HepG2 (cell line): ENCODE results near the gene ZBTB48. TPM values are rescaled to one million over a fixed set of nuclear protein-coding genes. Genes with fewer than 3 reads are reported as not detected.

ENCODE experiments used
- BRCA1 ChIP-seq: sonication (generic); formaldehyde crosslinking; IDR thresholded peaks from 2 replicates; pipeline ENCODE4 v1.4.0; 2020; ENCODE audit warnings: missing genetic modification reagents
- CHCHD3 ChIP-seq: sonication (generic); formaldehyde crosslinking; IDR thresholded peaks from 2 replicates; pipeline ENCODE4 v1.8.0; 2022; ENCODE audit warnings: mild to moderate bottlenecking, missing genetic modification reagents, moderate library complexity
- HDAC6 ChIP-seq: fragments of 200-600 bp; sonication (generic); IDR thresholded peaks from 2 replicates; pipeline ENCODE4 v1.7.0; 2017; ENCODE audit warnings: mild to moderate bottlenecking, antibody characterized with exemption, low read length, low read depth
- HOXA9 ChIP-seq: sonication (generic); formaldehyde crosslinking; IDR thresholded peaks from 2 replicates; pipeline ENCODE4 v1.8.1; 2022; ENCODE audit warnings: missing genetic modification reagents, mild to moderate bottlenecking, moderate library complexity, borderline replicate concordance
- KIAA2018 ChIP-seq: sonication (generic); formaldehyde crosslinking; IDR thresholded peaks from 2 replicates; pipeline ENCODE4 v1.5.0; 2020; ENCODE audit warnings: mild to moderate bottlenecking, missing genetic modification reagents, borderline replicate concordance
- PAWR ChIP-seq: sonication (generic); formaldehyde crosslinking; IDR thresholded peaks from 2 replicates; pipeline ENCODE4 v1.4.0; 2020; ENCODE audit warnings: missing genetic modification reagents, mild to moderate bottlenecking, borderline replicate concordance
- PHF8 ChIP-seq: sonication (generic); formaldehyde crosslinking; IDR thresholded peaks from 2 replicates; pipeline ENCODE4 v1.5.0; 2020; ENCODE audit warnings: missing genetic modification reagents
- POLR2A ChIP-seq, 2 experiments: IDR thresholded peaks; 2 replicates each; pipeline ENCODE4 v1.6.1; 2011; ENCODE audit warnings: low read depth in 2 of 2, low read length in 2 of 2, mild to moderate bottlenecking in 1 of 2, moderate library complexity in 1 of 2; ENCODE audit not compliant: insufficient read depth in 1 of 2
- U2AF1 ChIP-seq: fragments of 200-400 bp; formaldehyde crosslinking; optimal IDR thresholded peaks from 2 replicates; pipeline ENCODE3; 2017; ENCODE audit warnings: mild to moderate bottlenecking, low read depth, low read length
- ZNF24 ChIP-seq: fragments of 450-650 bp; IDR thresholded peaks from 2 replicates; pipeline ENCODE4 v1.6.1; 2017; ENCODE audit warnings: antibody characterized with exemption, mild to moderate bottlenecking
- ZNF274 ChIP-seq: sonication (generic); formaldehyde crosslinking; IDR thresholded peaks from 2 replicates; pipeline ENCODE4 v1.5.1; 2020; ENCODE audit warnings: mild to moderate bottlenecking, missing genetic modification reagents
- ZNF333 ChIP-seq: sonication (generic); formaldehyde crosslinking; IDR thresholded peaks from 2 replicates; pipeline ENCODE4 v1.4.0; 2020; ENCODE audit warnings: mild to moderate bottlenecking, missing genetic modification reagents, borderline replicate concordance
- ZNF546 ChIP-seq: sonication (generic); formaldehyde crosslinking; conservative IDR thresholded peaks from 2 replicates; pipeline ENCODE4 v1.8.1; 2023; ENCODE audit warnings: mild to moderate bottlenecking, missing genetic modification reagents
- ZNF562 ChIP-seq: sonication (generic); formaldehyde crosslinking; IDR thresholded peaks from 2 replicates; pipeline ENCODE4 v1.8.0; 2022; ENCODE audit warnings: missing genetic modification reagents, borderline replicate concordance
- ZNF713 ChIP-seq: sonication (generic); formaldehyde crosslinking; IDR thresholded peaks from 2 replicates; pipeline ENCODE4 v1.4.0; 2020; ENCODE audit warnings: mild to moderate bottlenecking, missing genetic modification reagents
- ZNF747 ChIP-seq: sonication (generic); formaldehyde crosslinking; IDR thresholded peaks from 2 replicates; pipeline ENCODE4 v1.8.1; 2023; ENCODE audit warnings: missing genetic modification reagents, mild to moderate bottlenecking, borderline replicate concordance
- polyA plus RNA-seq, 8 experiments: library from polyadenylated mRNA; depleted of rRNA in 3 of 8; stranded (reverse) in 7 of 8; unstranded in 1 of 8; fragments of >200 nt; fragmentation: Illumina TruSeq in 4 of 8; extraction: Trizol in 4 of 8; gene quantifications; 2 replicates each; pipeline versions ENCODE4 v1.2.1 to v1.2.3, GENCODE V29; 2011 to 2016; ENCODE audit warnings: low read depth in 4 of 8, missing spikeins in 1 of 8, mixed read lengths in 1 of 8; ENCODE audit not compliant: insufficient read depth in 1 of 8
- total RNA-seq, 5 experiments: library from RNA; depleted of rRNA; stranded (reverse); fragments of >200 nt; fragmentation: Illumina TruSeq; extraction: Trizol; gene quantifications; 2 replicates each; pipeline ENCODE4 v1.2.3, GENCODE V29; 2016; ENCODE audit warnings: low read depth in 1 of 5
- TF ChIP-seq, protein P1 (sequence below): sonication (generic); formaldehyde crosslinking; IDR thresholded peaks from 2 replicates; pipeline ENCODE4 v1.4.0; 2020; ENCODE audit warnings: mild to moderate bottlenecking, missing genetic modification reagents

ZBTB48 gene
- total and polyA plus RNA-seq, 2 of the 13 experiments (the other 11 are each of a cell fraction or from before 2014, with no cell fraction given) = 13.0 to 17.1 TPM

- TF ChIP-seq ZNF333 (no peak), CHCHD3 (CRISPR knock-in tag) (no peak; the same call in 1 of the 2 replicates), ZNF713 (no peak), ZNF24 (no peak), ZNF747 (CRISPR knock-in tag) (no peak), ZNF274 (CRISPR knock-in tag) (no peak), U2AF1 (no peak), KIAA2018 (CRISPR knock-in tag) (no peak), HDAC6 (no peak), BRCA1 (CRISPR knock-in tag) (no peak), PAWR (CRISPR knock-in tag) (no peak), ZNF562 (CRISPR knock-in tag) (no peak), ZNF546 (CRISPR knock-in tag) (no peak), PHF8 (CRISPR knock-in tag) (peak; percentile 93), POLR2A (IDR thresholded peaks at IDR 0.05; ENCODE audit: insufficient read depth in 1 of 2, low read depth in 2 of 2, low read length in 2 of 2) (peak in 1 of 2 experiments; percentile 57; a peak in 1 of 4 replicates), HOXA9 (CRISPR knock-in tag) (0 out of 2 replicates have a peak, but pooled peaks have one; percentile 58)
- TF ChIP-seq, protein P1, sequence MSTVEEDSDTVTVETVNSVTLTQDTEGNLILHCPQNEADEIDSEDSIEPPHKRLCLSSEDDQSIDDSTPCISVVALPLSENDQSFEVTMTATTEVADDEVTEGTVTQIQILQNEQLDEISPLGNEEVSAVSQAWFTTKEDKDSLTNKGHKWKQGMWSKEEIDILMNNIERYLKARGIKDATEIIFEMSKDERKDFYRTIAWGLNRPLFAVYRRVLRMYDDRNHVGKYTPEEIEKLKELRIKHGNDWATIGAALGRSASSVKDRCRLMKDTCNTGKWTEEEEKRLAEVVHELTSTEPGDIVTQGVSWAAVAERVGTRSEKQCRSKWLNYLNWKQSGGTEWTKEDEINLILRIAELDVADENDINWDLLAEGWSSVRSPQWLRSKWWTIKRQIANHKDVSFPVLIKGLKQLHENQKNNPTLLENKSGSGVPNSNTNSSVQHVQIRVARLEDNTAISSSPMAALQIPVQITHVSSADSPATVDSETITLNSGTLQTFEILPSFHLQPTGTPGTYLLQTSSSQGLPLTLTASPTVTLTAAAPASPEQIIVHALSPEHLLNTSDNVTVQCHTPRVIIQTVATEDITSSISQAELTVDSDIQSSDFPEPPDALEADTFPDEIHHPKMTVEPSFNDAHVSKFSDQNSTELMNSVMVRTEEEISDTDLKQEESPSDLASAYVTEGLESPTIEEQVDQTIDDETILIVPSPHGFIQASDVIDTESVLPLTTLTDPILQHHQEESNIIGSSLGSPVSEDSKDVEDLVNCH (CRISPR knock-in tag) = no peak
Observed at GRCh38 chr1:6624710-6625583, 45.2 kb downstream of the ZBTB48 start, which contains the start of gene THAP3 (continued).
